Measurements from ENCODE around the gene DSCAML1.

The DSCAML1 gene

GRCh38 chr11:117413616-117414015 lies 383.4 kb downstream of the DSCAML1 start:
- CTCF ChIA-PET: interaction anchor here (1.8 kb wide), 1 partner anchor 12 kb away, joined by 8 read pairs; no protein-coding TSS in a partner anchor
- TF ChIP-seq BHLHE40 (IDR thresholded peaks at IDR 0.05; ENCODE audit: borderline replicate concordance) (no peak), FOXA1 (IDR thresholded peaks at IDR 0.05) (no peak), SP1 (IDR thresholded peaks at IDR 0.05) (no peak), ELF4 (IDR thresholded peaks at IDR 0.05) (no peak), HDGF (IDR thresholded peaks at IDR 0.05; ENCODE audit: borderline replicate concordance) (no peak), PKNOX1 (IDR thresholded peaks at IDR 0.05) (no peak), LEF1 (IDR thresholded peaks at IDR 0.05; ENCODE audit: borderline replicate concordance) (no peak), SUZ12 (IDR thresholded peaks at IDR 0.05) (no peak), FOXK2 (IDR thresholded peaks at IDR 0.05) (no peak), FOXM1 (IDR thresholded peaks at IDR 0.05; ENCODE audit: borderline replicate concordance) (no peak), ARNT (IDR thresholded peaks at IDR 0.05) (no peak), TARDBP (IDR thresholded peaks at IDR 0.05) (no peak), L3MBTL2 (conservative IDR thresholded peaks at IDR 0.05) (no peak), ZNF384 (IDR thresholded peaks at IDR 0.05) (no peak), NFRKB (IDR thresholded peaks at IDR 0.05) (no peak)
- no peak for DNase-seq (ENCODE audit: extremely low spot score)
- POLR2A ChIA-PET: no interaction called here

DNA sequence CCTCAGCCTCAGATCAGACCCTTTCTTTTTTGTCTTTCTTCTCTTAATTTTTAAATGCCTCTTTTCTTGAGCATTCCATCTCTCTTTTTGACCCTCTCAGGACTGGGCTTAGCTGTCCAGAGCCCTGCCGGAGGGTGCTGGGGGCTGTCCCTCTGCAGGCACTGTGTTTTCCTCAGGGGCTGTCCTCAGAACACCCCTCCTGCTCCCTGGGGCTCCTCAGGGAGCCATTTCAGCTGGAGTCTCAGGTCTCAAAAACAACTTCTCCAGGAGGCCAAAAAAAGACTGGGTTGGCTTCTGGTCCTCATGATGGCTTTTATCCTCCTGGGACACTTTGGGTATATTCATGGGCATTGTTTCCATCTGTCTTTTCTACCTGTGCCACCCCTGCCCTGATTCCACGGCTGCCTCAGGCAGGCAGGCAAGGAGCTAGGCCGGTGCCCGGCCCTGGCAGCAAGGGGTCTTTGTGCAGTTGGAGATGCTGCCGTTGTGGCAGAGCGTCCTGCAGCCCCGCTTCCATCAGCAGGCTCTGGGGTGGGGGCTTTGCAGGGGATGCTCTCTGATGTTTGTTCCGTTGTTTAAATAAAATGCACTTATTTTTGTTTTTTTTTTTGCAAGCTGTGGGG lies 384.3 kb downstream of the DSCAML1 start:
- DNase-seq (ENCODE audit: extremely low spot score): no peak
- no peak for TF ChIP-seq FOXK2 (IDR thresholded peaks at IDR 0.05)
- TF ChIP-seq FOXA1 (IDR thresholded peaks at IDR 0.05): no peak
- TF ChIP-seq HDGF (IDR thresholded peaks at IDR 0.05; ENCODE audit: borderline replicate concordance): no peak
- TF ChIP-seq CTBP1 (IDR thresholded peaks at IDR 0.05; ENCODE audit: borderline replicate concordance): no peak
- TF ChIP-seq PKNOX1 (IDR thresholded peaks at IDR 0.05): no peak
- TF ChIP-seq NFRKB (IDR thresholded peaks at IDR 0.05): no peak
- TF ChIP-seq SP1 (IDR thresholded peaks at IDR 0.05): no peak
- TF ChIP-seq SUZ12 (IDR thresholded peaks at IDR 0.05): no peak
- TF ChIP-seq ZNF384 (IDR thresholded peaks at IDR 0.05): no peak
- TF ChIP-seq ARNT (IDR thresholded peaks at IDR 0.05): no peak
- no peak for TF ChIP-seq LEF1 (IDR thresholded peaks at IDR 0.05; ENCODE audit: borderline replicate concordance)
- TF ChIP-seq ELF4 (IDR thresholded peaks at IDR 0.05): no peak
- no peak for TF ChIP-seq TARDBP (IDR thresholded peaks at IDR 0.05)
- no peak for TF ChIP-seq BHLHE40 (IDR thresholded peaks at IDR 0.05; ENCODE audit: borderline replicate concordance)
- CTCF ChIA-PET: interaction anchor here (1.8 kb wide), 1 partner anchor 13 kb away, joined by 8 read pairs; no protein-coding TSS in a partner anchor
- POLR2A ChIA-PET: no interaction called here

GRCh38 chr11:117412176-117412575 lies 384.8 kb downstream of the DSCAML1 start:
- no peak for DNase-seq (ENCODE audit: extremely low spot score)
- CTCF ChIA-PET: interaction anchor here (0.6 kb wide), 1 partner anchor 20 kb away, joined by 9 read pairs; no protein-coding TSS in a partner anchor
- TF ChIP-seq FOXA1 (IDR thresholded peaks at IDR 0.05) (no peak), ELF4 (IDR thresholded peaks at IDR 0.05) (no peak), SP1 (IDR thresholded peaks at IDR 0.05) (no peak), FOXM1 (IDR thresholded peaks at IDR 0.05; ENCODE audit: borderline replicate concordance) (no peak), ZNF384 (IDR thresholded peaks at IDR 0.05) (no peak), LEF1 (IDR thresholded peaks at IDR 0.05; ENCODE audit: borderline replicate concordance) (no peak), CTBP1 (IDR thresholded peaks at IDR 0.05; ENCODE audit: borderline replicate concordance) (no peak), ARNT (IDR thresholded peaks at IDR 0.05) (no peak), NFRKB (IDR thresholded peaks at IDR 0.05) (no peak), BHLHE40 (IDR thresholded peaks at IDR 0.05; ENCODE audit: borderline replicate concordance) (no peak), HDGF (IDR thresholded peaks at IDR 0.05; ENCODE audit: borderline replicate concordance) (no peak), SUZ12 (IDR thresholded peaks at IDR 0.05) (no peak)
- POLR2A ChIA-PET: no interaction called here

- no peak for TF ChIP-seq SP1 (IDR thresholded peaks at IDR 0.05)
- TF ChIP-seq BHLHE40 (IDR thresholded peaks at IDR 0.05; ENCODE audit: borderline replicate concordance): no peak
- TF ChIP-seq ARNT (IDR thresholded peaks at IDR 0.05): no peak
- TF ChIP-seq TARDBP (IDR thresholded peaks at IDR 0.05): no peak
- TF ChIP-seq HDGF (IDR thresholded peaks at IDR 0.05; ENCODE audit: borderline replicate concordance): no peak
- TF ChIP-seq LEF1 (IDR thresholded peaks at IDR 0.05; ENCODE audit: borderline replicate concordance): no peak
- no peak for TF ChIP-seq FOXM1 (IDR thresholded peaks at IDR 0.05; ENCODE audit: borderline replicate concordance)
- ChIA-PET POLR2A (no interaction called here), CTCF (interaction anchor here (0.6 to 1.0 kb wide), 2 partner anchors 14 to 21 kb away, joined by 3 to 9 read pairs; no protein-coding TSS in a partner anchor)
- no peak for DNase-seq (ENCODE audit: extremely low spot score)
Observed at GRCh38 chr11:117411736-117412135, 385.3 kb downstream of the DSCAML1 start.

DNA sequence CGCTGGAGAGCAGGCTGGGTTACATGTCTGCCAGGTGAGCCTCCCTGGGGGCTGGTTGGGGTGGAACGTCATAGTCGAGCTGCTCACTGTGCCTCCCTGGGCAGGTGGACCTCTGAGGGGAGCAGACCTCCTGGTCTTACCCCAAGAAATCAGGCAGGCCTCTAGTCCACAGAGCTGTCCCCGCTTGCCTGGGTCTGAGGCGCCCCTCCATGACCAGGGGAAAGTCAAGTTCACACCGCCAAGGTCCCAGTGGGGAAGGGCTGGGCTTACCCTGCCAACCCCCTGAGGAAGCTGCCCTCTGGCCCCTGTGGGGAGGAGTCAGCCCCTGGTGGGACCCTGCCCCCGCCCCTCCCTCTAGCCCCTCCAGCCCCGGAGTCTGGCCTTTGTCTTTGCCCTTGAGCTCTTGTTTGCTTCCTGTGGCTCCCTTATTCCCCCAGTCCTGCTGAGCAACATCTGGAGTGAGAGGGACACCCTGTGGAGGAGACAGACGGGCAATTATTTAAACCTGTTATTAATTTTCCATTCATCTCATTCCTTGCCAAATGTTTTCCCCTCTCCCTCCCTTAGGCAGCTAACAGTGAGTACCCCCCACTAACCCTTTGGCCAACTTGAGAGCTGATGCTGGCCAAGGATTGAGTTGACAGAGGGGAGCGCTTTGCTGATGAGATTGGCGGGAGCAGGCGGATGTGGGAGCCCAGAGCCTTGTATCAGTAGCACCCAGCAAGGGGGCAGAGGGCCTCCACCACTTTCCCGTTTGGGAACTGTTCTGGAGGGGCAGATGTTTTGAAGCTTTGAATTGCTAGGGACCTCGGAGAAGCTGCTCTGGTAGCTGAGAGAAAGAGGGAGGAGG lies 385.9 kb downstream of the DSCAML1 start:
- no peak for DNase-seq (ENCODE audit: extremely low spot score)
- ChIA-PET CTCF (interaction anchor here (1.0 kb wide), 1 partner anchor 15 kb away, joined by 3 read pairs; no protein-coding TSS in a partner anchor), POLR2A (no interaction called here)
- no peak for TF ChIP-seq ARNT (IDR thresholded peaks at IDR 0.05)
- no peak for TF ChIP-seq L3MBTL2 (conservative IDR thresholded peaks at IDR 0.05)
- no peak for TF ChIP-seq SP1 (IDR thresholded peaks at IDR 0.05)
- no peak for TF ChIP-seq CTBP1 (IDR thresholded peaks at IDR 0.05; ENCODE audit: borderline replicate concordance)

DNA sequence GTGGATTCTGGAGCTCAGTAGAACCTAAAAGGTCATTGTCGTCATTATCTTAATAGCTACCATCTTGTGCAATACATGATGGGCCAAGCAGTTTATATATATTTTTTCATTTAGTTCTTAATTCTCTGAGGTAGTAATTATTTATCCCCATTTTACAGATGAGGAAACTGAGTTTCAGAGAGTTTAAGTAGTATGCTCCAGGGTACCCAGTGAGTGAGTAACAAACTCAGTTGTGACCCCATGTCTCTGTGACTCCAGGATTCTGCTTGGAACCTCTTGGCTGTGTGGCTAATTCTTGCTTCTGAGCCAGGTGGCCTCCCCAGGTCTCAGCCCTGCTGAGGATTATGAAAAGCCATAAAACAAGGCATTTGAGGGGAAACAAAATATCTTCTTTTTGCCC lies 386.8 kb downstream of the DSCAML1 start:
- CTCF ChIA-PET: no interaction called here
- DNase-seq (ENCODE audit: extremely low spot score): no peak
- no peak for TF ChIP-seq BHLHE40 (IDR thresholded peaks at IDR 0.05; ENCODE audit: borderline replicate concordance)
- no peak for TF ChIP-seq PKNOX1 (IDR thresholded peaks at IDR 0.05)
- no peak for TF ChIP-seq SP1 (IDR thresholded peaks at IDR 0.05)
- no peak for TF ChIP-seq SUZ12 (IDR thresholded peaks at IDR 0.05)
- no peak for TF ChIP-seq ELF4 (IDR thresholded peaks at IDR 0.05)
- no peak for TF ChIP-seq ZNF384 (IDR thresholded peaks at IDR 0.05)
- TF ChIP-seq CTBP1 (IDR thresholded peaks at IDR 0.05; ENCODE audit: borderline replicate concordance): no peak
- TF ChIP-seq FOXM1 (IDR thresholded peaks at IDR 0.05; ENCODE audit: borderline replicate concordance): no peak
- no peak for TF ChIP-seq ARNT (IDR thresholded peaks at IDR 0.05)
- no peak for TF ChIP-seq NFRKB (IDR thresholded peaks at IDR 0.05)
- TF ChIP-seq L3MBTL2 (conservative IDR thresholded peaks at IDR 0.05): no peak
- TF ChIP-seq TARDBP (IDR thresholded peaks at IDR 0.05): no peak
- no peak for TF ChIP-seq FOXK2 (IDR thresholded peaks at IDR 0.05)
- no peak for TF ChIP-seq HDGF (IDR thresholded peaks at IDR 0.05; ENCODE audit: borderline replicate concordance)
- no peak for TF ChIP-seq FOXA1 (IDR thresholded peaks at IDR 0.05)
- TF ChIP-seq LEF1 (IDR thresholded peaks at IDR 0.05; ENCODE audit: borderline replicate concordance): no peak
- POLR2A ChIA-PET: no interaction called here
